Measurements from ENCODE around the gene ADK.
"Not testable (repeated sequence)": the region's sequence is repeated elsewhere in the genome, so short reads cannot be mapped to it uniquely, and the experiment has no call there.

ADK gene

DNA sequence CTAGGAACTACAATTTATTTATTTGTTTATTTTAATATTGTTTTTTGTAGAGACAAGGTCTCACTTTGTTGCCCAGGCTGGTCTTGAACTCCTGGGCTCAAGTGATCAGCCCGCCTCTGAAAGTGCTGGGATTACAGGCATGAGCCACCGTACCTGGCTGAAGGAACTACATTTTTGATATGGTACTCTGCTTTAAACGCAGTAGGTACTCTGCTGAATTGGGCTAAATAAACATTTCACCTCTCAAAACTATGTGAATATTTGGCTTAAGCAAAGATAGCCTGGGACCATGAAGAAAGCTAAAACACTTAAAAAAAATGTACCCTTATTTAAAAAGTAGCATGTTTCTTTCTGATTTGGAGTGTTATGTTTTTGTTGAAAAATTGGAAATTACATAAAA, 138.2 kb downstream of the ADK start:
- TF ChIP-seq Cebpa-rat (IDR thresholded peaks at IDR 0.05): no peak
- H3K4me2 ChIP-seq: no peak overlapping the region
- H3K4me1 ChIP-seq: no peaks in the 10 kb centered on the region
- H3K36me3 ChIP-seq: peaks cover 3% of the 10 kb centered on the region; the same call in 1 of the 2 replicates
- no peaks in the 10 kb centered on the region for H4K20me1 ChIP-seq
- H3K9me3 ChIP-seq: peaks cover 18% of the 10 kb centered on the region
- no peaks in the 10 kb centered on the region for H3K27me3 ChIP-seq
- H3K4me3 ChIP-seq: no peak overlapping the region
- no peak overlapping the region for H3K27ac ChIP-seq
- no peak overlapping the region for H3K9ac ChIP-seq

DNA sequence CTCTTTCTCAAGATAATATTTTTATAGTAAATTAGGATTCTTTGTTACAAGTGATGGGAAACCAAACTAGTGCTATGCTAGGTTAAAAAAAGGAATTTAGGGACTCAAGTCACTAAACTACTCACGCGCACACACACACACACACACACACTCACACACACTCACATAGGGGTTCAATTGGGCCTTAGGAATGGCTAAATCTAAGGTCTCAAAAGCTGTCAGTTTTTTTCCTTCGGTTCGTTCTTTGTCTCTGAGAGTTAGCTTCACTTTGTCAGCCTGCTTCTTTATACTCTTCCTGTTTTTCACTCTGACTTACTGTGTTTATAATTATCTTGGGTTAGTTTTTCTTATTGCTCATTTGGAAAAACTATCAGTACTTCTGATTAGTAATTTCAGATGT, 138.9 kb downstream of the ADK start:
- no peak overlapping the region for H3K9ac ChIP-seq
- no peak for TF ChIP-seq Cebpa-rat (IDR thresholded peaks at IDR 0.05)
- H3K27me3 ChIP-seq: no peaks in the 10 kb centered on the region
- H4K20me1 ChIP-seq: no peaks in the 10 kb centered on the region
- H3K4me3 ChIP-seq: no peak overlapping the region
- H3K4me2 ChIP-seq: no peak overlapping the region
- H3K27ac ChIP-seq: no peak overlapping the region
- H3K4me1 ChIP-seq: no peaks in the 10 kb centered on the region
- no peaks in the 10 kb centered on the region; the same call in 1 of the 2 replicates for H3K36me3 ChIP-seq
- peaks cover 11% of the 10 kb centered on the region for H3K9me3 ChIP-seq

DNA sequence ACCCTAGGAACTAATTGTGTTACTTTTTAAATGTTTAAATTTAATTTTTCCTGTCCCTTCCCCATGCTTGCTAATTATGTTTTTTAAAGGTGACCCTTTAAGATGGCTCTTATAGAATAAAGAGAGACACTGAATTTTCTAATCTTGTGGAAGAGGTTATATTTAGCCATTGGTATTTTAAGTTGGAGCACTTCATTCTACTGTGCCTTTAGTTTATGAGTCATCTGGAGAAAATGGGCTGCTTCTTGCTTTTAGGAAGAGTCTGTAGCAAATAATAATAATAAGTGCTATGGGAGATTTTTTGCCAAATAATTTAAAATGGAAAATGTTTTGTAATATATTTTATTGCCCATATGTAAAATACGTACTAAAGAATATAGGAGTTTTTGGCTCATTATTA, 139.7 kb downstream of the ADK start:
- H3K9me3 ChIP-seq: peaks cover 4% of the 10 kb centered on the region; the same call in 1 of the 2 replicates
- no peaks in the 10 kb centered on the region for H3K4me1 ChIP-seq
- TF ChIP-seq Cebpa-rat (IDR thresholded peaks at IDR 0.05): no peak
- no peak overlapping the region for H3K4me3 ChIP-seq
- H3K27ac ChIP-seq: no peak overlapping the region
- H4K20me1 ChIP-seq: no peaks in the 10 kb centered on the region
- H3K27me3 ChIP-seq: no peaks in the 10 kb centered on the region
- H3K9ac ChIP-seq: no peak overlapping the region
- no peak overlapping the region for H3K4me2 ChIP-seq
- H3K36me3 ChIP-seq: no peaks in the 10 kb centered on the region; the same call in 1 of the 2 replicates

DNA sequence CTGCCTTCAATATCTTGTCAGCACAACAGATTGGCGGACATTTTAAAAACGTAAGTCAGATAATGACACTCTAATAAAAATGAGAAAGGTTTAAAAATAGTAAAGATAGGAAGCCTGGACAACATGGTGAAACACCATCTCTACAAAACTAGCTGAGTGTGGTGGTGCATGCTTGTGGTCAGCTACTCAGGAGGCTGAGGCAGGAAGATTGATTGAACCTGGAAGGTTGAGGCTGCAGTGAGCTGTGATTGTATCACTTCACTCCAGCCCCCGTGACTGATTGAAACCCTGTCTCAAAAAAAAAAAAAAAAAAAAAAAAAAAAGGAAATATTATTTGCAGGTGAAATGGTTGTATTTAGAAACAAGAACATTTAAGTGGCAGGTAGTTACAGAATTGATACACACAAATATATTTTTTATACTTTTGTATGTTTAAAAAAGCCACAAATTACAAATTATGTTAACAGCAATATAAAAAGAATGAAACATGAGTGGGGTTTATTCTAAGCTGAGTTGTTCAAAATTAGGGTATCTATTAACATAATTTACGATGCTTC, 141.9 kb downstream of the ADK start:
- no peaks in the 10 kb centered on the region for H3K4me1 ChIP-seq
- no peaks in the 10 kb centered on the region; the same call in 1 of the 2 replicates for H3K36me3 ChIP-seq
- no peaks in the 10 kb centered on the region for H4K20me1 ChIP-seq
- no peak for TF ChIP-seq Cebpa-rat (IDR thresholded peaks at IDR 0.05)
- no peaks in the 10 kb centered on the region for H3K9me3 ChIP-seq
- H3K4me2 ChIP-seq: no peak overlapping the region
- H3K27ac ChIP-seq: no peak overlapping the region
- H3K9ac ChIP-seq: no peak overlapping the region
- H3K4me3 ChIP-seq: no peak overlapping the region
- no peaks in the 10 kb centered on the region for H3K27me3 ChIP-seq

DNA sequence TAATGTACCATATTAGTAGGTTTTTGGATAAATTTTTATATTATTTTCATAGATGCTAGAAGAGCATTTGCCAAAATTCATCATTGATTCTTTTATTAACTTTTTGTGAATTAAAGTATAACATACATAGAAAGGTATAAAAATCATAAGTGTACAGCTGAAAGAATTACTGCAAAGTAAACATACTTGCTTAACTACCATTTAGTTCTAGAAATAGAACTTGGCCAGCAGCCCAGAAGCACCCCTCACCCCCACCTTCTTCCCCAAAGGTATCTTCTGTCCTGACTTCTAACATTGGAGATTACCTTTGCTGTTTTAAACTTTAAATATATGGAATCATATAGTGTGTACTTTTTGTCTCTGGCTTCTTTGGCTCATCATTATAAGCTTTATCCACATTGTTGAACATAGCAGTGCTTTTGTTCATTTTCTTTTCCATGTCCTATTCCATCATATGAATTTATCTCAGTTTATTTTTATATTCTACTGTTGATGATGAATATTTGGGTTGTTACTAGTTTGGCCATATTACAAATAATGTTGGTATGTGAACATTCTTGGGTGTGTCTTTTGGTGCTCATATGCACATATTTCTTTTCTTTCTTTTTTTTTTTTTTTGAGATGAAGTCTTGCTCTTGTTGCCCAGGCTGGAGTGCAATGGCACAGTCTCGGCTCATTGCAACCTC, 142.8 kb downstream of the ADK start:
- Histone ChIP-seq H3K9ac (no peak overlapping the region), H3K4me3 (no peak overlapping the region), H4K20me1 (no peaks in the 10 kb centered on the region), H3K36me3 (no peaks in the 10 kb centered on the region; the same call in 1 of the 2 replicates), H3K4me2 (no peak overlapping the region), H3K9me3 (no peaks in the 10 kb centered on the region), H3K4me1 (no peaks in the 10 kb centered on the region), H3K27me3 (no peaks in the 10 kb centered on the region), H3K27ac (no peak overlapping the region)
- TF ChIP-seq Cebpa-rat (IDR thresholded peaks at IDR 0.05): no peak

DNA sequence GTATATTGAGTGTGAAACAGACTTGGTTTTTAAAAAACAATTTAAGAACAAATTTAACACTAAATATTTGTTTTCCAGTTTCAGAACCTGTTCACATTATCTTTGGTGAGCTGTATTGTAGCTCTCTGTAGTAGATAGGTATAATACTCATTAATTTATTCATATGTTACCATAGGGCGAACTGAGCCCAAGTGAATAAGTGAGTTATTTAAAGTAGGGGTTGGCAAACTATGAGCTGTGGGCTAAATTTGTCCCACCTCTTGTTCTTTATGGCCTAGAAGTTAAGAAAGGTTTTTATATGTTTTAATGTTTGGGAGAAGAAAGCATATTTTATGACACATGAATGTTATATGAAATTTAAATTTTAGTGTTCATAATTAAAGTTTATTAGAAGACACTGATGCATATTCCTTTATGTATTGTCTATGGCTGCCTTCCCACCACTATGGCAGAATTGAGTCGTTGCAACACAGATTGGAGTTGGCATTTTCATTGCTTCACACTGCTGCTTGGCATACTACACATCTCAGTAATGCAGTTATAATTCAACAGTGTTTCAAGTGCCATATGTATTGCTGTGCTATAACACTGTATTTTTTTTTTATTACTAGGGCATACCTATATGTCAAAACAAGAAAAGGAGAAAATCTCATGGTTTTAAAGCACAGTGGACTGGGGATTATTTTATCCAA, 146.5 kb downstream of the ADK start:
- Histone ChIP-seq H3K27ac (no peak overlapping the region), H3K4me2 (no peak overlapping the region), H3K27me3 (no peaks in the 10 kb centered on the region), H3K4me1 (no peaks in the 10 kb centered on the region), H3K9ac (no peak overlapping the region), H3K4me3 (no peak overlapping the region), H3K9me3 (no peaks in the 10 kb centered on the region), H4K20me1 (no peaks in the 10 kb centered on the region), H3K36me3 (no peaks in the 10 kb centered on the region; the same call in 1 of the 2 replicates)
- no peak for TF ChIP-seq Cebpa-rat (IDR thresholded peaks at IDR 0.05)

DNA sequence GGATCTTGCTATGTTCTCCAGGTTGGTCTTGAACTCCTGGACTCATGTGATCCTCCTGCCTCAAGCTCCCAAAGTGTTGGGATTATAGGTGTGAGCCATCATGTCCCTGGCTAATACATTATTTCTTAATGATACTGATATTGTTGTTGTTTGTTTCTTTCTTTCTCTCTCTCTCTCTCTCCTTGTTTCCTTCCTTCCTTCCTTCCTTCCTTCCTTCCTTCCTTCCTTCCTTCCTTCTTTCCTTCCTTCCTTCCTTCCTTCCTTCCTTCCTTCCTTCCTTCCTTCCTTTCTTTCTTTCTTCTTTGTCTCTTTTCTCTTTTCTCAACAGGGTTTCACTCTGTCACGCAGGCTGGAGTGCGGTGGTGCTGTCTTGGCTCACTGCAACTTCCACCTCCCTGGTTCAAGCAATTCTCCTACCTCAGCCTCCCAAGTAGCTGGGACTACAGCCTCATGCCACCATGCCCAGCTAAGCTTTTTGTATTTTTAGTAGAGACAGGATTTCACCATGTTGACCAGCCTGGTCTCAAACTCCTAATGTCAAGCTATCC, 149.1 kb downstream of the ADK start:
- not testable (repeated sequence) for H3K4me2 ChIP-seq, H3K27ac ChIP-seq

DNA sequence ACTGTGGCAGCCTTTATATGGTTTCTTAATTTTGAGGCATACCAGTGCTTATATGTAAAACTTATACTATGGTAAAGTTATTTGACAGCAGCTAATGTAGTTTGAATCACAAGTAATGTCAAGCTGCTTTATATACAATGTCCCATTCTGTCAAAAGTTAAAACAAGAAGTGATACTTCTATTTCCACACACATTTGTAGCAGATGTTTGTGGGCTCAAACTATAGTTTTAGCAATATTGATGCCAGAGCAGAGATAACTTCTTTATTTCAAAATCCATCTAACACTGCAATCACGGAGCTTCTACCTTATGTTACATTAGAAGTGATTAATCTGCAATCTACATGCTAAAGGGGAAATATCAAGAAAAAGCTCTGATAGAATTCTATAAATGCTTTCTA, 149.6 kb downstream of the ADK start:
- no peak overlapping the region for H3K4me3 ChIP-seq
- no peak overlapping the region for H3K27ac ChIP-seq
- no peaks in the 10 kb centered on the region for H3K27me3 ChIP-seq
- H3K36me3 ChIP-seq: no peaks in the 10 kb centered on the region
- no peaks in the 10 kb centered on the region for H3K9me3 ChIP-seq
- no peak overlapping the region for H3K4me2 ChIP-seq
- no peak overlapping the region for H3K9ac ChIP-seq
- H4K20me1 ChIP-seq: no peaks in the 10 kb centered on the region
- H3K4me1 ChIP-seq: peaks cover 2% of the 10 kb centered on the region; the same call in 1 of the 2 replicates
- TF ChIP-seq Cebpa-rat (IDR thresholded peaks at IDR 0.05): no peak

More for the DNA sequence above, 149.1 kb downstream of the ADK start:
- not testable (repeated sequence) for H3K4me3 ChIP-seq, H3K9me3 ChIP-seq, H3K27me3 ChIP-seq, H4K20me1 ChIP-seq, H3K9ac ChIP-seq, H3K4me1 ChIP-seq, H3K36me3 ChIP-seq

DNA sequence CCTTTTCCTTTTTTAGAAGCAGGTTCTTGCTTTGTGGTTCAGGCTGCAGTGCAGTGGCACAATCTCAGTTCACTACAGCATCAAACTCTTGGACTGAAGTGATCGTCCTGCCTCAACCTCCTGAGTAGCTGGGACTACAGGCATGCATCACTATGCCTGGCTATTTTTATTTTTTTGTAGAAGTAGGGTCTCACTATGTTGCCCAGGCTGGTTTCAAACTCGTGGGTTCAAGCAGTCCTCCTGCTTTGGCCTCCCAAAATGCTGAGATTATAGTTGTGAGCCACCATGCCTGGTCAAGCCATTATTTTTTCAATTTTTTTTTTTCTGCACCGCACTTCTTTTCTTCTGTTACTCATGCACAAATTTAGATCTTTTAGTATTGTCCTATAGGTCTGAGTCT, 154.7 kb downstream of the ADK start:
- Histone ChIP-seq H3K4me2 (no peak overlapping the region), H3K27me3 (no peaks in the 10 kb centered on the region), H4K20me1 (no peaks in the 10 kb centered on the region), H3K4me1 (peaks cover 4% of the 10 kb centered on the region; the same call in 1 of the 2 replicates), H3K4me3 (no peak overlapping the region), H3K9me3 (no peaks in the 10 kb centered on the region), H3K27ac (no peak overlapping the region), H3K36me3 (no peaks in the 10 kb centered on the region), H3K9ac (no peak overlapping the region)
- TF ChIP-seq Cebpa-rat (IDR thresholded peaks at IDR 0.05): no peak
